ENCODE results near the gene PRG2.
"Not testable (repeated sequence)": the region's sequence is repeated elsewhere in the genome, so short reads cannot be mapped to it uniquely, and the experiment has no call there.

Gene PRG2

DNA sequence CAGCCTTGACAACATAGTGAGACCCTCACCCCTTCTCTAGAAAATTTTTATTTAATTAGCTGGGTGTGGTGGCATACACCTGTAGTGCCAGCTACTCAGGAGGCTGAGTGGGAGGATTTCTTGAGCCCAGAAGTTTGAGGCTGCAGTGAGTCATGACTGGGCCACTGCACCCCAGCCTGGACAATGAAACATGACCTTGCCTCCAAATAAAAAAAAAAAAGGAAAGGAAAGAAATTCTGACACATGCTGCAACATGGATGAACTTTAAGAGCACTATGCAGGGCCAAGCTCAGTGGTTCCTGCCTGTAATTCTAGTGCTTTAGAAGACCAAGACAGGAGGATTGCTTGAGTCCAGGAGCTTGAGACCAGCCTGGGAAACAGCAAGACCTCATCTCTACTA lies 27.7 kb upstream of the PRG2 start:
- DNase-seq: no peak

DNA sequence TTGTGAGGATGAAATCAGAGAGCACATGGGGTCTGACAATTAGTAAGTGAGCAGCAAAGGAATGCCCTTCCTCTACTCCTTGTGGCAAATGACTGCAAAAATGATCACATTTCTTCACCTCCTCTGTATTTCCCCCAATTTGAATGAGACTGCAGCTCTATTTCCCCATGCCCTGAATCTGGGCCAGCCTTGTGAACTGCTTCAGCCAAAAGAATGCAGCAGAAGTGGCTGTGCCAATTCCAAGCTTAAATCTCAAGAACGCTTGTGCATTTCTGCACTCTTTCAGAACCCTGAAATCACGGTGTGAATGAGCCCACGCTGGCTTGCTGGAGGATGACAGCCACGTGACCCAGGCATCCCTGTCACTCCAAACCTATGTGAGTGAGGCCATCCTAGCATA lies 26.6 kb upstream of the PRG2 start:
- DNase-seq: no peak

DNA sequence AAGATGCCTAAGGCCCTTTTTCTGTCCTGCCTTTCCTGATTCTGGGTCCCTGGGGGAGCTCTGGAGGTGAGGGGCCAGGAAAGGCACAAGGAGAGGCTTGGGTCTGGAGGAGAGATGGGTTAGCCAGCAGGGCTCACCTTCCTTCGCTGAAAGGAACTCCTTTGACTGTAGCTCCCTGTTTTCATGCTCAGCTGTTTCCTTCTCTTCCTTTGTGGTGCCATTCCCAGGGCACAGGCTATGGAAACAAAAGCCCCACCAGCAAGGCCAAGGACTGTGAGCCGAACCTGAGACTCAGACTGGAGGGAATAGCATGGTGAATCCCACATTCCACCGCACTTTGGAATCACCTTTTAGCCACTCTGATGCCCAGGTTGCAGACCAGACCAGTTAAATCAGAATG lies 26.0 kb upstream of the PRG2 start:
- DNase-seq: no peak

DNA sequence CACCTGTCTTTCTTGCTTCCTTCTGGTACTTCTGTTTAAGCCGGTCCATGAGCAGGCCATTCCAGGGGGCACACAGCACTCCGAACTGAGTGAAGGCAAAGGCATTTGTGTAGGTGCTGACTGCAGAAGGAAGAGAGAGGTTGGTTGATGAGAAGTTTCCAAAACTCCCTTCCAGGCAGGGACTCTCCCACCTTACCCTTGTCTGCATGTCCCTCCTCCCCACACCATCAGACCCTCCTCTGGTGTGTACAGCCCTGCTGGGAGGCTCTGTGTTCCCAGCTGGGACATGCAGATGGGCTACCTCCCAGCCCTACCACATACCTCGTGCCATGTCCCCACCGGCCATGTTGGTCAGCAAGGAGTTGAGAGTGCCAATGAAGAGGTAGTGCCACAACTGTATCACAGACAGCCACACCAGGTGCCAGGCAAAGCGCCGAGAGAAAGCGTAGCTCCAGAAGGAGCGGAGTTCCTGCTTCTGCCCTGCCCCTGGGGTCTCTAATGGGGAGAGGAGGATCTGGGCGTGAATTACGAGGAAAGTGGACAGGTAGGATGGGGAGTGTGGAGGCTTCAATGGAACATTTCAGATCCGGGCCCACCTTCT lies 24.3 kb upstream of the PRG2 start:
- DNase-seq: no peak

DNA sequence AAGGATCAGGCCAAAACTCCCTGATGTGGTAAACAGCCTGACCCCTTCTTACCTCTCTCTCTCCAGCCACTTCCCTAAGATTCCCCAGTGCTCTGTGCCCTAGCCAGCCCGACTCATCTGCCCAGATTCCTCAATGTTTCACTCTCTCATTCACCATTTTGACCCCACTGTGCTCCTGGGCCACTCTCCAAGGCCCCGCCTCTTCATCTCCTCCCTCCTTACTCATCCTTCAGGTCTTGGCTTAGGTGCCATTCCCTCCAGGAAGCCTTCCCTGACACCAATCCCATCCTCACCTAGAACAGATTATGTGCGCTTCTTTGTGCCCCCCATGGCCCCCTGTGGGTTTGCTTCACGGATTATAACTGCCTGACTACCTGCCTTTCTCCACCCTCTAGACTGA lies 23.2 kb upstream of the PRG2 start:
- no peak for DNase-seq

DNA sequence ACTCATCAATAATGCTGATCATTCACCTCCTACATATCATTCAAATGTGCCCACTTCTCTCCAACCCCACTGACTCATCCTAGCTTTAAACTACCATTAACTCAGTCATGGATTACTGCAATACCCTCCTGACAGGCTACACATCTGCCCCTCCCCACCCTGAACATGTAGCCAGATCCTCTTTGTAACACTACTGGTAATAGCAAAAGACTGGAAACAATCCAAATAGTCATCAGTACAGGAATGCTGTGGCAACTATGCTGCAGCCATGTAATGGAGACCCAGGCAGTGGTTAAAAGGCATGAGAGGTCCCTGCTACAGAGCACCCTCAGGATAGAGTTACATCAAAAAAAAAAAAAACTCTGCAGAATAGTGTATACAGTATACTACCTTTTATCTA lies 19.8 kb upstream of the PRG2 start:
- no peak for DNase-seq

DNA sequence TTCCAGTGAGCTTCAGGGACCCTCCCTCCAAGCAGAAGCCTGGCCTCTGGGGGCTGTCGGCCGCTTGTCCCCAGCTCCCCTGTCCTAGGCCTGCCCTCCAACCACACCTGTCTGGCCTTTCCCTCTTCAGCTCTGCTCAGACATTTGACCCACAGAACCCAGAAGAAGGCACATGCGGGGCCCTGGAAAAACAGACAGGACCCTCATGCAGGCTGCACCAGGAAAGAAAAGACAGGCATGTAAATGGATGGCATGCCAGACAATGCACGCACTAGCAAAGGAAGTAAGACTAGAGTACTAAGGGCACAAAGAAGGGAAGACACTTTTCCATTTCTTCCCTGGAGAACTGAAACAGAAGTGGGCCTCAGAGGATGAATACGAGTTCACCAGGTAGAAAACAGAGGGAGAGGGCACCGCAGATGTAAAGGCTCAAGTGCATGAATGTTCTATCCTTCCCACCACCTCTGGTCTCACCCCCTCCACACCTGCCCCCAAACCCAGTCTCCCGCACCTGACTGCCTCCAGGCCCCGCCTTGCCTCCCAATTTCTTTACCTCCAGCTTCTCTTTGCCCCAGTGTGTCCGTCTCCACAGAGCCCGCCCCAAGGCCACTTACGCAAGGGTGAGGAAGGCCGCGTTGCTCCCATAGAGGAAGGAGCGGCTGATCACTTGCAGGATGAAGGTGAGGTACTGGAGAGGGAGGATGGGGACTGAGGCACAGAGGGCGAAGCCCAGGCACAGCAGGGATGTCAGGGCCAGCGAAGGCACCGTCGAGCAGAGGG lies 19.1 kb upstream of the PRG2 start:
- no peak for DNase-seq

DNA sequence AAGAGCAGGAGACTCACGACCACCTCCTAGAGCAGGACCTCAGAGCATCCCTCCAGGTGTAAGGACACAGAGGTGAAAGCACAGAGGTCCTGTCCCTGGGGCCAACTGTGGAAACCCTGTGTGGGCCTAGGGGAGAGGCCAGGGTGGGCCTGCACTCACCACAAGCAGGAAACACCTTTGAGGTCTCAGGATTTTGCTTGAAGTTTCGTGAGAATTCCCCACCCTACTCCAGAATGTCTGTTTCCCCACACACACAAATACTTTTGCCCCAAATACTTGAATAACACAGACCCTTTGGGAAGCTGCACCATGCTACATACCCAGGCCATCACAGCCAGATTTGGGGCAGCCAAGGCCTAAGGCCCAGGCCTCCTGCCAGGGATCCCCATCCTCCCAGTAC lies 18.3 kb upstream of the PRG2 start:
- DNase-seq: no peak

DNA sequence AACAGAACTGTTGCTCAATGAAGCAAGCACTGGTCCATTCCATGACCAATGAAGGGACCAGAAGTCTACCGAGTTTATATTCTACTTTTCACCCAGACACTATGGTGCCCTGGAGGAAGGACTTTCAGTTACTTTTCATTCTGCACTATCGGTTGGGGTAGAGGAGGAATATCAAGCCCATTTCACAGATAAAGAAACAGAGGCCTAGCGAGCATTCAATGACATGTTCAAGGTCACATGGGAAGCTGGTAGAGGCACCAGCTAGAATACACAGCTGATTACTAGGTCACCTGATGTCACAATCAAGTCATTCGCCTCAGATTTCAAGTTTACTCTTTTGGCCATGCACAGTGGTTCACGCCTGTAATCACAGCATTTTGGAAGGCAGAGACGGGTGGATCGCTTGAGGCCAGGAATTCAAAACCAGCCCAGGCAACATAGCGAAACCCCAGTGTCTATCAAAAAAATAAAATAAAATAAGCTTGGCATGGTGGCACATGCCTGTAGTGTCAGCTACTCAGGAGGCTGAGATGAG lies 17.6 kb upstream of the PRG2 start:
- no peak for DNase-seq

DNA sequence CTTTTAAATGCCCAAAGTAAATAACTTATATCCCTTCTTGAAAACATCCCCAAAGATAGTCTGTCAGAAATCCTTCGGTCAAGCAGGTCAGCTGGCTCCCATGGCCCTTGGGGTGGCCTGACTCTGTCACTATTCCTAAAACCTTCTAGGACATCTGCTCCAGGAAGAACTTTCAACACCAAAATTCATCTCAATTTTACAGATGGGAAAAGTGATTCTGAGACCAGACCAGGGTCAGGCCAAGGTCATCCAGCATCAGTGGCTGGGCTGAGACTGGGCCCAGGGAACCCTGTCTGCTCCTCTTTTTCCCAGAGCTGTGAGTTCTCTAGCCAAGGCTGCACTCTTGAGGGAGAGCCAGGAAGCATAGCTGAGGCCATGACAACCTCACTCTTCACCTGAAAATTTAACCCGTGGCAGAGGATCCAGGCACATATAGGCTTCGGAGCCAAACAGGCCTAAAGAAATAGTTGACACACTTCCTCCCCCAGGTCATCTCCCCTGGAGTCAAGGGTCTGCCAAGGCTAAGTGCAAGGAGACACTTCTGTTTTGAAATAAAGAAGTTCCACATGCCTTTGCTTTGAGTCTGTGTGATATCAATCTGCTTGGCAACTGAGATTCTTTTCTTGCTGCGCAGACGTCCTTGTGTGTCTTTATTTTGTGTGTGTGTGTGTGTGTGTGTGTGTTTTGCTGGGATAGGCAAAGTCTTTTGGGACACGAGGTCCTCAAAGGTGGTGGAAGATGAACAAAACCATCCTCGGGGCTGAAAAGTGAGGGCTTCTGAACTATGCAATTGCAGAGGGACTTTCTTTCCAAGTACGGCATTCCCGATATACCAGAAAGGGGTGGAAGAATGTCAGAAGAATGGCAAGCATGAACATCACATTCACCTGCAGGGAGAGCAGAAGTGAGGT lies 16.8 kb upstream of the PRG2 start:
- DNase-seq: no peak

DNA sequence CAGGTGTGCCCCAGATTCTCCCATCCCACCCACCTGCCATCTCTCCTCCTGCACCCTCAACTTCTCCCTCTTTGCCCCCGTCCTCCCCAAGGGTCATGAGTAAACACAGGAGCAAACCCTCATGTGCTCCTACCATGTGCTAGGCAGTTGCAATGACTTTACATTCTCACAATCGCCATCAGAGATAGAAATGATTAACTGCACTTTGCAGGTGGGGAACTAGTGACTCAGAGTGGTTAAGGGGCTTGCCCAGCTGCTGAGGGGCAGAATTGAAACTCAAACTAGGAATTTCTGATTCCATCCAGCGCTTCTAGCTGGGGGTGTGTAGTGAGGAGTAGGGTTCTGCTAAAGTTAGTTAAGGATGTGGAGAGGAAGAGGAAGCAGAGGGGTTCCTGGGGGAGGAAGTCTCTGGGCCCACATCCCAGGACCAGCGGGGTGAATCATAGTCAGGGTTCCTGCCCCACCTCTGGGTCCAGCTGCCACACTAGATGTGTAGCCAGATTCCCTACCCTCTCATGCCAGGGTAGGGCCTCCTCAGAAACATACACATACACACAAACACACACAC lies 16.0 kb upstream of the PRG2 start:
- no peak for DNase-seq

DNA sequence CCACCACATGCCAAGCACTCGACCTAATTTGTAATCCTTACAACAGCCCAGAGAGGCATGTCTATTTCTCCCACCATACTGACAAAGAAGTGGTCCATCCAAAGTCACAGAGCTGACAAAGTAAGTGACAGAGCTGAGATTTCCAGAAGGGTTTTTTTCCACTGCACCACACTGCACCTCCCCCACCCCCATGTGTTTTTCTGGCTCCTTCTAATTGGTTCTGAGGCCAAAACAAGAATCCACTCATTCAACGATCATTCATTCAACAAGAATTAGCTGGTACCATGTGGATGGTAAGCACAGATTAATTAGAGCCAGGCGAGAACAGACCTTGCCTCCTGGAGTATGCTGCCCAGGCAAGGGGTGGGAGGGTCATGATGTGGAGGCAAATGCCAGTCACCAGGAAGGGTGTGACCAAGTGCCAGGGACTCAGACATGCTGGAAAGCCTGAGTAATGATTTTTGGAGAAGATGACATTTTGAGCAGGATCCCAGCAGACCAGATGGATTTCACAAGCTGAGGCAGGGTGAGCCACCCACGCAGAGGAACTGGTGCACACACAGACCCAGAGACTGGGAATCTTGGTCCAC lies 14.9 kb upstream of the PRG2 start:
- no peak for DNase-seq

DNA sequence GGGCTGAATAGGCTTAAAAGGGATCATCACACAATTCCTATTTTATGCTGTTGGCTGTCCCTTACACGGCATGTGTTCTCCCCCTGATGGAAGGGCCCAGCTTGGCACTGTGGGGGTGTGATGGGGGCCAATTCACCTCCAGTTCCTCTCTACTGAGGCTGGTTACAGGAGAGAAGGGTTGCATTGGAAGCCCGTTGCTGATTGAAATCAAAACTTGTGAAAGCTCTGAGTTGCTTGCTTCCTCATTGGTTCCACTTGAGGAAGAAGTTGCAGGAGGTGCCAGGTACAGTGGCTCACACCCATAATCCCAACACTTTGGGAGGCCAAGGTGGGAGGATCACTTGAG lies 13.3 kb upstream of the PRG2 start:
- DNase-seq: no peak

DNA sequence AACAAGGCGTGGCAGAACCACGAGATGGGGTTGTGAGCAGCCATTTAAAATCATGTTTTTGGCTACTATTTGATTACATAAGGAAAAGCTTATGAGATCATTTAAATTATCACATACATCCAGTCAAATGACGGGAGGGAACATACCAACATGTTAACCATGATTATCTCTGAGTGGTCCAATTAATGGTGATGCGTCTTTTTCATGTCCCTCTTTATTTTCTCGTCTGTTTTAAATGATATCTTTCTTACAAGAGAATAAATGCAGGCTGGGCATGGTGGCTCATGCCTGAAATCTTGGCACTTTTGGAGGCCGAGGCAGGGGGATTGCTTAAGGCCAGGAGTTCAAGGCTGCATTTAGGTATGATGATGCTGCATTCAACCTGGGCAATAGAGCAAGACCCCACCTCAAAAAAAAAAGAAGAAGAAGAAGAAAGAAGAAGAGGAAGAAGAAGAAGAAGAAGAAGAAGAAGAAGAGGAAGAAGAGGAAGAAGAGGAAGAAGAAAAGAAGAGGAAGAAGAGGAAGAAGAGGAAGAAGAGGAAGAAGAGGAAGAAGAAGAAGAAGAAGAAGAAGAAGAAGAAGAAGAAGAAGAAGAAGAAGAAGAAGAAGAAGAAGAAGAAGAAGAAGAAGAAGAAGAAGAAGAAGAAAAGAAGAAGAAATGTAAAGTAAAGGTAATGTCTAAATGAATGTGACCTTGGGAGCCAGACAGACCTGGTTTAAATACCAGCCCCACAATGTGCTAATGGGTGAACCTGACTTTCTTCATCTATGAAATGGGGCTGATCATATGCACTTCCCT lies 12.8 kb upstream of the PRG2 start:
- DNase-seq: not testable (repeated sequence)

DNA sequence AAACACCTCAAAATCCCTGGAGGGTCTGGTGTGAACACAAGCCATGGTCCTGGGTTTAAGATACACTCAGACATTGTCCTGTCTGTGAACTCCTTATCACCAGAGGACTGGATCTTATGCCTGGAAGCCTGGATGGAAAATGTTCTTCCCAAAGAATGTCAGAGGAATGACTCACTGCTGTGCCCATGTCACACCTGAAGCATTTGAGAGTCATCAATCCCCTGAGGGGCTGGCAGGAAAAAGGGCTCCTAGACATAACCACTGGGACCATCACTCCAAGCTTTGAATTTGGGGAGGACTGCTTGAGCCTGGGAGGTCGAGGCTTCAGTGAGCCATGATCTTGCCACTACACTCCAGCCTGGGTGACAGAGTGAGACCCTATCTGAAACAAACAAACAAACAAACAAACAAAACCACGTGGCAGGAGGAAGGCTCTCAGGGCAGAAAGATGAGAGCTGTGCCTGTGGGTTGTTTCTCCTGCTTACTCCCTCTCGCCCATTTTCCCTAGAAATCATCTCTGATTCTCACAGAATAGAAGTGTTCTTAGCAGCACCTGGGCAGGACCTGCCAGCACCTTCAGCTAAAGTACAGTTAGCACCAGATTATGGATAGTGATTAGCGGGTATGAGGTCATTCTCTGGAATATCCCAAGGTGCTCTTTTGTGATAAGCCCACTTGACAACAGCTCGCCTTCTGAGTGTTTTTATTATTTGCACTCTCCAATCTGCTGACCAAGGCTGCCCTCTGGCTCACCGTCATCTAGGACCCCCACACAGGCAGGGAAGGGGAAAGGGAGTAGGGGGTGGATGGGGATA lies 11.9 kb upstream of the PRG2 start:
- no peak for DNase-seq

DNA sequence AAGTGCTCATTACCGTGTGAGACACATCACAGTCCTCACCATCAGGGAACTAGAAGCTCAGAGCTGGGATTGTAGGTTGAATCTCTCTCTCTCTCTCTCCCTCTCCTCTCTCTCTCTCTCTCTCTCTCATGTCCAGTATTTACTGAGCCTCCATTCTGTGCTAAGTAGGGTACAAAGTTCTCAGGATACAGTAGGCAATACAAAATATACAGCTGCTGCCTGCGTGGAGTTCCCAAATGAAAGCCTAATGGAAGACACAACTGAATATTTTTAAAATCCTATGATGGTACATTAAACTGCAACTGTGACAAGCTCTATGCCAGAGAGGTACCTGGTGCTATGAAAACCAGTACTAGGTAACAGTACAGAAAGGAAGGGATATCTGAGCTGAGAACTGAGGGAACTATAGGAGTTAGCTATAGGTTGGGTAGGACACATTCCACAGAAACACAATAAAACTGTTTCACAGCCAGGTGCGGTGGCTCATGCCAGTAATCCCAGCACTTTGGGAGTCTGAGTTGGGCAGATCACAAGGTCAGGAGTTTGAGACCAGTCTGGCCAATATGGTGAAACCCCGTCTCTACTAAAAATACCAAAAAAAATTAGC lies 9.6 kb upstream of the PRG2 start:
- DNase-seq: no peak

DNA sequence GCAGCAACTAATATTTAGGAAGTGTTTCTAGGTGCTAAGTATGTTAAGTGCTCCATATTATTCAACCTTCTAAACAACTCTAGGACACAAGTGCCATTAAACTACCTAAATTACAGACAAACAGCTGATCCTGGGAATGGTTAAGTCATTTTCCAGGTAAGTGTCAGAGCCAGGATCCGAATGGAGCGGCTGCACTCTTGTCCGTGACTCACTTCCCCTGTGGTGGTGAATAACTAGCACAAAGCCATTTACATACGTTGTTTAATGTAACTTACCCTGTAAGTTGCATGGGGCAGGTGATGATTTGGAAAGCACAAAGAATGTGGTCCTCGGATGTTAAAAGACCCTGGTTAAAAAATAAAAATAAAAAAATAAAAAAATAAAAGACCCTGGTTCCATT lies 8.8 kb upstream of the PRG2 start:
- DNase-seq: no peak

DNA sequence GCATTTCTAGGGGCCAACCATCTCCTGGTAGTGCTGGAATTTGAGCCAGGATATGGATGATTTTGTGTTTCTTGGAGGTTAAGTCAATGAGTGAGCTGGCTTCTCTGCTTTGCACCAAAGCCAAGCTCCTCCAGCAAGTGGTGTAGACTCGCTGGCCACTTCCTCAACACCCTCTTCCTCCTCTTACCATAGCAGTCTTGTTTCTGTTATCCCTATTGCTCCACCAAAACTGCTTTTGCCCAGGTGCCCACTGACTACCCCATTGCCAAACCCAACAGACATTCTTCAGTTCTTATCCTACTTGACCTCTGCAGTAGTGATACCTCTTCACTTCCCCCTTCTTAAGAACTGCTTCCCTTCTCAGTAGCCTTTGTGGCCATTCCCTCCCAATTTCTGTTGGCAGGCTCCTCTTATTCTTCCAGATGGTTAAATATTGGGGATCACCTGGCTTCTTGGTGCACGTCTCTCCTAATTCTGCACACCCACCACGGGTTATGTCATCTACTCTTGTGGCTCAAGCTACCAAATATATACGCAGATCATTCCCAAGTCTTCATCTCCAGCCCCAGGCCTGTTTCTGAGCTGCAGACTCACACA lies 7.0 kb upstream of the PRG2 start:
- DNase-seq: no peak

DNA sequence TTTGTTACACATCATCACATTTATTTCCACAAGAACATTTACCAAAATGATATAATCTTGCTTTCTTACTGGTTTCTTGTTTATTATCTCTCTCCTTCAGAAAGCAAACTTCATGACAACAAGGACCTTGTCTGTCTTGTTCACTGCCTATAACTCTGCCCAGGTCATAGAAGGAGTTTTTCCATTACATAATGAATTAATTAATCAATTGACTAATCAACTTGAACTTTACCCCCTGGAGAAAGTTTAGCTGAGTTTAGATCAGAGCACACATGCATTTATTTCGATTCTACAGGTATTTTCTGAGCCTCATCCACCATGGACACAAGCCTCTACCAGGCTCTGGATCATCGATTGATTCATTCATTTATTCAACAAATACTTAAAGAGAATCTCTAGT lies 6.3 kb upstream of the PRG2 start:
- DNase-seq: no peak

DNA sequence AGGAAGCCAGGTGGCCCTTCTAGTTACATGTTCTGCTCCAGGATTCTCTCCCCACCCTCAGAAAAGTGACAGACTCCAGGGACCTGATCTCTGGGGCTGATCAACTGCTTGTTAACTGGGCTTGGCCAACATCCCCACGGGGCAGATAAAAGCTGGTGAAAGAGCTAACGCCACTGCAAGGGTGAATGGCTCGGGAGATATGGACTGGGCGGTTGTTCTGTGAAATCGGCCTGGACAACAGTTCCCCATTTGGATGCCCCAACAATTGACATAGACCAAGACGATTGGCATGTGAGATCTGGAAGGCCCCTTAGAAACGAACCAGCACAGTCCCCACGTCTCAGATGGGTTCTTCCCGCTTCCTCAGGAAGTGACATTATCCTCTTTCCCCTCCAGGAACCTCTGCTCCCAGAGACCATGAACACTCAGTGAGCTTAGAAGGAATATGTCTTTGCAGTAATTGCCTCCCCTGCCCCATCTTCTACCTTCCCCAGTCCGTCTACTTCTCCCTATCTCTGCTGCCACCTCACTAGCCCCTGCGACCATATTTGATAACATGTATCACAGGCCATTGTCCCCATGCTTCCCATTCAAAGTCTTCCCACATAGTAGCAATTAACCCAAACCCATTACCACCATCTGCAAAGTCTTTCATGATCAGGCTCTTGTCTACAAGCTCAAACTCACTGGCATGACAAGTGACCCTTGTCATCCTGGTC lies 5.6 kb upstream of the PRG2 start:
- no peak for DNase-seq

Data from femur (tissue), 1 donor.